ENCODE data around the gene RPL22. TPM values are rescaled to one million over a fixed set of nuclear protein-coding genes. Genes with fewer than 3 reads are reported as not detected.
A peak's percentile ranks its signal among the peaks of the same experiment; 100 is the strongest.

RPL22 gene
- total RNA-seq, 1 experiment from 2014 or later, result 309 TPM

GRCh38 chr1:6243053-6243834, 43.8 kb upstream of the RPL22 start:
- no peak for DNase-seq (ENCODE audit: low read depth, low spot score)
- Histone ChIP-seq H3K36me3 (ENCODE audit: control insufficient read depth, insufficient read depth, low read length) (no peaks in the 10 kb centered on the region), H3K27me3 (ENCODE audit: control insufficient read depth, insufficient read depth, low read length) (no peaks in the 10 kb centered on the region; the same call in 1 of the 2 replicates), H3K9me3 (ENCODE audit: control insufficient read depth, insufficient read depth, low read depth, low read length) (no peaks in the 10 kb centered on the region), H3K4me1 (ENCODE audit: control insufficient read depth, insufficient read depth, low read length) (peaks cover 10% of the 10 kb centered on the region), H3K4me3 (ENCODE audit: low read depth in 2 of 2, low read length in 2 of 2) (no peak overlapping the region), H3K27ac (ENCODE audit: low read length) (no peak overlapping the region)
- TF ChIP-seq TCF7L2 (IDR thresholded peaks at IDR 0.05; ENCODE audit: low read depth, low read length) (no peak), REST (IDR thresholded peaks at IDR 0.05; ENCODE audit: insufficient read depth in 1 of 2, low read depth in 2 of 2, low read length in 1 of 2) (peak in 1 of 2 experiments; percentile 0; a peak in 1 of 4 replicates)
- no TSS peak for BruUV-seq (replicated peaks)
- intact Hi-C loops (cut with micrococcal nuclease; ENCODE audit: unreplicated experiment) (no loop called here), in situ Hi-C loops (cut with HindIII; ENCODE audit: low pct_unique_long_range_greater_than_20kb, low sequenced_read_pairs) (no loop called here)
- POLR2A ChIA-PET, result no interaction called here
- ATAC-seq, result no peak
- CTCF ChIA-PET, result no interaction called here

- no peaks in the 10 kb centered on the region for H3K9me3 ChIP-seq (ENCODE audit: control insufficient read depth, insufficient read depth, low read depth, low read length)
- in situ Hi-C loops (cut with HindIII; ENCODE audit: low pct_unique_long_range_greater_than_20kb, low sequenced_read_pairs) (no loop called here), intact Hi-C loops (cut with micrococcal nuclease; ENCODE audit: unreplicated experiment) (no loop called here)
- DNase-seq (ENCODE audit: low read depth, low spot score), result no peak
- no peaks in the 10 kb centered on the region for H3K36me3 ChIP-seq (ENCODE audit: control insufficient read depth, insufficient read depth, low read length)
- H3K27me3 ChIP-seq (ENCODE audit: control insufficient read depth, insufficient read depth, low read length), result no peaks in the 10 kb centered on the region; the same call in 1 of the 2 replicates
- H3K4me3 ChIP-seq (ENCODE audit: low read depth in 2 of 2, low read length in 2 of 2), result peak overlapping the region; percentile 27 to 45
- ChIA-PET POLR2A (interaction anchor here (0.6 kb wide), 1 partner anchor 1391 kb away, joined by 5 read pairs; no protein-coding TSS in a partner anchor), CTCF (interaction anchor here (0.6 to 0.7 kb wide), 2 partner anchors 161 to 207 kb away, joined by 3 read pairs; no protein-coding TSS in a partner anchor)
- no peak overlapping the region for H3K27ac ChIP-seq (ENCODE audit: low read length)
- H3K4me1 ChIP-seq (ENCODE audit: control insufficient read depth, insufficient read depth, low read length), result peaks cover 10% of the 10 kb centered on the region
- TF ChIP-seq SIN3A (IDR thresholded peaks at IDR 0.05; ENCODE audit: borderline replicate concordance, insufficient read depth, low read depth, low read length) (no peak), REST (IDR thresholded peaks at IDR 0.05; ENCODE audit: insufficient read depth in 1 of 2, low read depth in 2 of 2, low read length in 1 of 2) (peak; percentile 40 to 81; a peak in 3 of 4 replicates)
- no TSS peak for BruUV-seq (replicated peaks)
- ATAC-seq, result no peak
These were observed 42.7 kb upstream of the RPL22 start for GRCh38 chr1:6241887-6242740.

All from Panc1 (cell line).